ENCODE results near the gene AXIN2. TPM values are rescaled to one million over a fixed set of nuclear protein-coding genes. Genes with fewer than 3 reads are reported as not detected.
A peak's percentile ranks its signal among the peaks of the same experiment; 100 is the strongest.

The AXIN2 gene
- polyA plus RNA-seq, 3 donors: 0.10 TPM; not detected in 2

GRCh38 chr17:65537343-65537844, 24.1 kb downstream of the AXIN2 start:
- H3K4me2 ChIP-seq (replicated peaks; ENCODE audit: extremely low read depth, low read length, poor library complexity, severe bottlenecking): no peak overlapping the region
- Mint-ChIP-seq H3K27me3 (ENCODE audit: low read depth in 3 of 3) (peaks cover 5 to 8% (median 6%) of the 10 kb centered on the region in 3 donors), H3K27ac (peak overlapping the region in 1 of 7 donors; percentile 62), H3K36me3 (no peaks in the 10 kb centered on the region), H3K4me1 (no peaks in the 10 kb centered on the region), H3K9me3 (peaks cover 0 to 12% (median 2%) of the 10 kb centered on the region in 7 donors), H3K4me3 (no peak overlapping the region)
- no peak overlapping the region for H3K27ac ChIP-seq (ENCODE audit: low read depth in 1 of 2, low read length in 2 of 2)
- DNase-seq: no peak
- H3K4me3 ChIP-seq (replicated peaks in 1 of 3; ENCODE audit: low read depth in 2 of 3, low read length in 3 of 3): no peak overlapping the region
- intact Hi-C loops (cut with micrococcal nuclease): no loop called here
- H3K9me3 ChIP-seq (replicated peaks in 1 of 2; ENCODE audit: control insufficient read depth in 1 of 2, insufficient read depth in 1 of 2, low read length in 2 of 2): peaks cover 0 to 11% of the 10 kb centered on the region in 2 donors
- H4K20me1 ChIP-seq (ENCODE audit: insufficient read depth, low read length): no peaks in the 10 kb centered on the region
- H2AFZ ChIP-seq (ENCODE audit: insufficient read depth, low read depth, low read length, poor library complexity, severe bottlenecking): no peak overlapping the region
- no peaks in the 10 kb centered on the region for H3K79me2 ChIP-seq (ENCODE audit: insufficient read depth, low read length)
- no peaks in the 10 kb centered on the region for H3K27me3 ChIP-seq (ENCODE audit: control insufficient read depth in 2 of 2, insufficient read depth in 2 of 2, low read length in 2 of 2)
- TF ChIP-seq CTCF (IDR thresholded peaks at IDR 0.05): no peak
- 98% methylated on average over 22 of the region's 35 CpGs for WGBS (ENCODE audit: insufficient coverage)
- no peaks in the 10 kb centered on the region for H3K4me1 ChIP-seq (ENCODE audit: control insufficient read depth in 1 of 2, insufficient read depth in 2 of 2, low read length in 2 of 2)
- no peaks in the 10 kb centered on the region for H3K36me3 ChIP-seq (replicated peaks in 1 of 2; ENCODE audit: control insufficient read depth in 1 of 2, insufficient read depth in 2 of 2, low read length in 2 of 2)
- no peak overlapping the region for H3K9ac ChIP-seq (ENCODE audit: insufficient read depth, low read length, poor library complexity, severe bottlenecking)

DNA sequence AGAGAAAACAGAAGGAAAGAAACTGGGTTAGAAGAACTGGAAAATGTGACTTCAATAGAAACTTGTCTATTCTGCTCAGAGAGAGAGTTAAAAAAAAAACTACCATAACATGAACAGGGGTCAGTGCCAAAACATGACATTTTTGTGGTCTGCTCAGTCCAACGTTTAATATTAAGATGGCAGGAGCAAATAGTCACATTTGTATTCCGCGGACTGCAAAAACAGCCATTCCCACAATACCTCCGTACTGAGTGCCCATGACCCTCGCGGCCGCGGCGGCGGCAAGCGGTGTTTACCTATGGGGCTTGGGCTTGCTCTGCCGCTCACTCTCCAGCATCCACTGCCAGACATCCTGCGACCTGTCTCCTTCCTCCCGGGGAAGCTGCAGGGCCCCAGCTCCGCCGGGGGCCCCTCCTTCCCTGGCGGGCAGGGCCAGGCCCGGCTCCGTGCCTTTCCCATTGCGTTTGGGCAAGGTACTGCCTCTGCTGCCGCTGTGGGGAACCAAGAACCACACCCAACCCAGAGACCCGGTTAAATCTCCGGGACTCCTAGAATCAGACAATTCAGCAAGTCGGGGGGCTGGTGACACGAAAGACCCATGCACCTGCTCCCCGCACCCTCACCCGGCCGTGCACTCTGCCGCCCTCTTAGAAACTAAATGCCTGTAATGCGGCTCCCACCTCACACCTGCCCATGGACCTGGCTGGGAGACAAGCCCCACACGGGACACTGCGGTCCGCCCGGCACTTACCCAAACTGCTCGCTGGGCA, 24.7 kb downstream of the AXIN2 start:
- Mint-ChIP-seq H3K27ac (peak overlapping the region in 1 of 7 donors; percentile 62), H3K36me3 (no peaks in the 10 kb centered on the region)

More for the DNA sequence above, 24.7 kb downstream of the AXIN2 start:
- Mint-ChIP-seq H3K4me1 (no peaks in the 10 kb centered on the region), H3K9me3 (peaks cover 0 to 12% (median 2%) of the 10 kb centered on the region in 7 donors), H3K27me3 (ENCODE audit: low read depth in 3 of 3) (peaks cover 5 to 6% (median 6%) of the 10 kb centered on the region in 3 donors), H3K4me3 (no peak overlapping the region)
- no peak overlapping the region for H3K4me2 ChIP-seq (replicated peaks; ENCODE audit: extremely low read depth, low read length, poor library complexity, severe bottlenecking)
- H3K4me3 ChIP-seq (replicated peaks in 1 of 3; ENCODE audit: low read depth in 2 of 3, low read length in 3 of 3): no peak overlapping the region
- H3K27ac ChIP-seq (ENCODE audit: low read depth in 1 of 2, low read length in 2 of 2): no peak overlapping the region
- no peaks in the 10 kb centered on the region for H3K4me1 ChIP-seq (ENCODE audit: control insufficient read depth in 1 of 2, insufficient read depth in 2 of 2, low read length in 2 of 2)
- no peak for TF ChIP-seq CTCF (IDR thresholded peaks at IDR 0.05)
- no peaks in the 10 kb centered on the region for H3K79me2 ChIP-seq (ENCODE audit: insufficient read depth, low read length)
- no peak for DNase-seq
- H4K20me1 ChIP-seq (ENCODE audit: insufficient read depth, low read length): no peaks in the 10 kb centered on the region
- H2AFZ ChIP-seq (ENCODE audit: insufficient read depth, low read depth, low read length, poor library complexity, severe bottlenecking): no peak overlapping the region
- WGBS (ENCODE audit: insufficient coverage): 95% methylated on average over 35 of the region's 35 CpGs
- H3K36me3 ChIP-seq (replicated peaks in 1 of 2; ENCODE audit: control insufficient read depth in 1 of 2, insufficient read depth in 2 of 2, low read length in 2 of 2): no peaks in the 10 kb centered on the region
- peaks cover 0 to 11% of the 10 kb centered on the region in 2 donors for H3K9me3 ChIP-seq (replicated peaks in 1 of 2; ENCODE audit: control insufficient read depth in 1 of 2, insufficient read depth in 1 of 2, low read length in 2 of 2)
- intact Hi-C loops (cut with micrococcal nuclease): no loop called here
- no peak overlapping the region for H3K9ac ChIP-seq (ENCODE audit: insufficient read depth, low read length, poor library complexity, severe bottlenecking)
- H3K27me3 ChIP-seq (ENCODE audit: control insufficient read depth in 2 of 2, insufficient read depth in 2 of 2, low read length in 2 of 2): no peaks in the 10 kb centered on the region
